ENCODE data around the gene BCAS3. TPM values are rescaled to one million over a fixed set of nuclear protein-coding genes. Genes with fewer than 3 reads are reported as not detected.

BCAS3 gene
- total RNA-seq, 4 donors from 2014 or later, result 42.1 to 84.7 (median 54.1) TPM

DNA sequence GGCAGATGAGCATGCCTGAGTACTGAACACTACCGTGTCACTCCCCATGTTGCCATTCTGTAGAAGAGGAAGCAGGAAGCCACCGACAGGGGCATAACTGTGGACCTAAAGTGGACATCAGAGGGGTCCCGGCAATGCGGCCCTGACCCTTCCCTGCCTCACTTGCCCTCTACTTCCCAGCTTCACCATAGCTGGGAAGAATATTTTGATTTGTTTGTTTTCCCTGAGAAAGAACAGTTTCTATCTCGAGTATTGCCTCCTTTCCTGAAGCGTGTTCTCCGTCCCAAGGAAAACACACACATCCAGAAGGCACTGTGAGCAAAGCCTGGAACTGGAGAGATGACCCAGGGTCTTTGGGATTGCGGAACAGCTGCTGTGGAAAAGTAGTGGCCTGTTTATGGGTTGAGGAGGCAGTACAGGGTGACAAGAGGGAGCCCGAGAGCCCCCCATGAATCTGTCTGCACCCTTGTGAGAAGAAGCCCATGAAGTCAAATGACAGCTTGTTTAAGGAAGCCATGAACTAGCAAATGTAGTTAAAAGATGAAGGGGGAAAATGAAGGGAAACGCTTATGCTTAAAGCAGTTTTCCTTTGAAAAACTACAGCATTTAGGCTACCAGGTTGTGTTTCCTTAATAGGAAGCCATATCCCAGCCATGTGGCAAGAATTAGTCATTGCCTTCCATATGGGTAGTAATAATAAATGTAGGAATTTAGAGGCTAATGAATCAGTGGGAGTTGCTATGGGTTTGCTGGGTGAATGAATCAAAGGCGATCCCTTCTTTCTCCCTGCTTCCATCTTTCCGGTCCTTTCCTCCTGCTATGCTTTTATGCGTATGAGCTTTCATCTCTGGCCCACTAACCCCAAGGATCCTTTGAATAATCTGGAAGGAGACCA is 632.0 kb downstream of the BCAS3 start:
- 88 to 94% methylated on average over 13 of the region's 13 CpGs for WGBS, 2 donors

DNA sequence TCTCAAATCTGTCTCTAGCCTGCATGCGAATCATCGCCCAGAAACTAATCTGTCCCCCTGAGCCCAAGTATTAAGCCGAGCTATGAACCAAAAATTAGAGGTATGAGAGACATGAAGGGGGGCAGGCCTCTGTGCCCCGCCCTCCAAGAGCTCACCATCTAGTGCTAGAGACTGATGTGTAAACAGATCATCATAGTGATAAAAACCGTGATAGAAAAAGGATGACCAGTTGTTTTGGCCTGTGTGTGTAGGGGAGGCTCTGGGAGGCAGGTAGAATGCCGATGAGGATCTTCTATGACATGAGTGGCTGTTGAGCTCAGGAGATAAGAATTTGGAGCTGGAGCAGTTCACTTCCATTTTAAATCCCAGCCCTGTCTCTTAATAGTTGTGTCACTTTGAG is 632.9 kb downstream of the BCAS3 start:
- intact Hi-C loops (cut with DNase I; ENCODE audit: low total_unique reads), result no loop called here
- WGBS, 2 donors, result 91 to 92% methylated on average over 6 of the region's 6 CpGs
- DNase-seq (ENCODE audit: low spot score in 2 of 2), result no peak
- H3K4me3 ChIP-seq (ENCODE audit: low read depth, poor library complexity, severe bottlenecking), result no peak overlapping the region
- no peak for TF ChIP-seq POLR2A (IDR thresholded peaks at IDR 0.05)
- TF ChIP-seq, protein P1, sequence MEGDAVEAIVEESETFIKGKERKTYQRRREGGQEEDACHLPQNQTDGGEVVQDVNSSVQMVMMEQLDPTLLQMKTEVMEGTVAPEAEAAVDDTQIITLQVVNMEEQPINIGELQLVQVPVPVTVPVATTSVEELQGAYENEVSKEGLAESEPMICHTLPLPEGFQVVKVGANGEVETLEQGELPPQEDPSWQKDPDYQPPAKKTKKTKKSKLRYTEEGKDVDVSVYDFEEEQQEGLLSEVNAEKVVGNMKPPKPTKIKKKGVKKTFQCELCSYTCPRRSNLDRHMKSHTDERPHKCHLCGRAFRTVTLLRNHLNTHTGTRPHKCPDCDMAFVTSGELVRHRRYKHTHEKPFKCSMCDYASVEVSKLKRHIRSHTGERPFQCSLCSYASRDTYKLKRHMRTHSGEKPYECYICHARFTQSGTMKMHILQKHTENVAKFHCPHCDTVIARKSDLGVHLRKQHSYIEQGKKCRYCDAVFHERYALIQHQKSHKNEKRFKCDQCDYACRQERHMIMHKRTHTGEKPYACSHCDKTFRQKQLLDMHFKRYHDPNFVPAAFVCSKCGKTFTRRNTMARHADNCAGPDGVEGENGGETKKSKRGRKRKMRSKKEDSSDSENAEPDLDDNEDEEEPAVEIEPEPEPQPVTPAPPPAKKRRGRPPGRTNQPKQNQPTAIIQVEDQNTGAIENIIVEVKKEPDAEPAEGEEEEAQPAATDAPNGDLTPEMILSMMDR (IDR thresholded peaks at IDR 0.05), result no peak

More for the DNA sequence above, 632.0 kb downstream of the BCAS3 start:
- H3K4me3 ChIP-seq (ENCODE audit: low read depth, poor library complexity, severe bottlenecking), result no peak overlapping the region
- no peak for DNase-seq (ENCODE audit: low spot score in 2 of 2)
- intact Hi-C loops (cut with DNase I; ENCODE audit: low total_unique reads), result no loop called here
- TF ChIP-seq, protein P1 (IDR thresholded peaks at IDR 0.05), result no peak
- TF ChIP-seq POLR2A (IDR thresholded peaks at IDR 0.05), result no peak

DNA sequence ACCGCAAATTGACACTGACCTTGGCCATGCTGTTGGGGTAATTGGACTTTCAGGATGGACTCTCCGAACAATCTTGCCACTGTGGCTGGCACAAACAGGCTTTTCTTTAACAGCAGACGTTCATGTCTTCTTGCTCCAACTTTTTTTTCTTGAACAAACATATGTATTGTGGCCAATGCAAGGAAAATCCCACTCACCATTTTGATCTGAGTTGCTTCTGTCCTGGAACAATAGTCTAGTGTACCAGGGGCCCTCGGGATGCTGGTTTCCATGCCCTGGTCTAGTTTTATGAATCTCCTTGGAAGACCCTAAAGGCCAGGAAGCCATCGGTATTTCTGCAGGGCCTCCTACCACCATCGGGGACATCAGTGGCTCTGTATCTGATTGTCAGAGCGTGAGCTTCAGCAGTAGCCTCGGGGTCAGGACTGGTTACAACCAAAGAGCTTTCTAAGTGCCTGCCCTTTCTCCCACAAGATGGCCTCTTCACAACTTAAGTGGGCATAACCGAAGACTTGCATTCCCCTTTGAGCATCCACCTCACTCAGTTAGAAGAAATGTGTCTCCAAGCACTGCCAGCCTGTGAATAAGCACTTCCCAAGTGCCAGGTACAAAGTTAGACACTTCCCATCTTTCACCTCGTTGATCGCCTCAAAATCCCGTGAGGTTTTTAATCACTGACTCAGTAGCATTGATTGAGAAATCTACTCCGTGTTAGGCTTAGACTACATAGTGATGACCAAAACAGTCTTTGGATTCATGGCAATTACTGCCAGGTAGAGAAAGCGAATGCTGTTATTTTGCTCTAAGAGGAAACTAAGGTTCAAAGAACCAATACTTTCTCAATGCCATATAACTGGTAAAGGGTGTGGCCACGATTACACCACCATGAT is 635.0 kb downstream of the BCAS3 start:
- H3K4me3 ChIP-seq (ENCODE audit: low read depth, poor library complexity, severe bottlenecking), result no peak overlapping the region
- TF ChIP-seq, protein P1 (IDR thresholded peaks at IDR 0.05), result no peak
- no peak for TF ChIP-seq POLR2A (IDR thresholded peaks at IDR 0.05)
- intact Hi-C loops (cut with DNase I; ENCODE audit: low total_unique reads), result no loop called here
- DNase-seq (ENCODE audit: low spot score in 2 of 2), result no peak
- 84 to 94% methylated on average over 15 of the region's 15 CpGs for WGBS, 2 donors

- DNase-seq (ENCODE audit: low spot score in 2 of 2), result no peak
- TF ChIP-seq, protein P1 (IDR thresholded peaks at IDR 0.05), result no peak
- WGBS, 2 donors, result 62 to 66% methylated on average over 21 of the region's 21 CpGs
- intact Hi-C loops (cut with DNase I; ENCODE audit: low total_unique reads), result no loop called here
- H3K4me3 ChIP-seq (ENCODE audit: low read depth, poor library complexity, severe bottlenecking), result no peak overlapping the region
Observed at GRCh38 chr17:61313461-61314326, 636.0 kb downstream of the BCAS3 start.

DNA sequence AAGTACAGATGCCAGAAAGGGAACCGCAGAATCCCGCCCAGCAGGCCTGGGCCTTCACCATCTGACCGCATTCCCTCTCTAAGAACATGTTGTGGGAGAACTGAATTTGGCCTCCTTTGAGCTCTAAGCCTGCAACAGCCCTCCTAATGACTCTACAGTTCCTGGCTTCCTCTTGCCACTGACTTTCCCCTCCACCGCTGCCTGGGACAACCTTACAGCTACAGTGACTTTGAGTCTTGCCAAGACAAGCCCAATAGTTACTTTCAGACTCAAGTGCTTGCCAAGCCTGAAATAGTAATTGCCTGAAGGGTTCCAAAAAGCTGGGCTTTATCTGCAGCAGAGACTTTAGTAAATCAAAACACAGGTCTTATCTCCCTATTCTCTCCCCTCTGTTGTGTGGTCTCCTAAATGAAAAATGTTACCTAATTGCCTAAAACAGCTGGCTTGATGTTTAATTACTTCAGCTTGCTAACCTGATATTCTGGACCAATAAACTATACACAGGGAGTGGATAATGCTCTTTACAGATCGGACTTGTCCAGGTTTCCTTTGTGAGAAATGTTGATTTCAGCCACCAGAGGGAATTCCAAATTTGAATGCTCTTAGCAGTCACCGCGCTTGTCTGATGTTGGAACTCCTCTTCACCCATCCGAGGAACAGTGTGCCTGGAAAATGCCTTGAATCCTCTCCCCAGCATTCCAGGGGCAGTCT is 636.9 kb downstream of the BCAS3 start:
- DNase-seq (ENCODE audit: low spot score in 2 of 2), result peak in 1 of 2 donors; percentile 42
- intact Hi-C loops (cut with DNase I; ENCODE audit: low total_unique reads), result no loop called here
- no peak overlapping the region for H3K4me3 ChIP-seq (ENCODE audit: low read depth, poor library complexity, severe bottlenecking)
- TF ChIP-seq, protein P1 (IDR thresholded peaks at IDR 0.05), result no peak
- no peak for TF ChIP-seq POLR2A (IDR thresholded peaks at IDR 0.05)
- 34 to 38% methylated on average over 8 of the region's 8 CpGs for WGBS, 2 donors

Measured in lower leg skin (tissue), 4 donors.